ENCODE data around the gene STX17. TPM values are rescaled to one million over a fixed set of nuclear protein-coding genes. Genes with fewer than 3 reads are reported as not detected.

STX17 gene
- total and polyA plus RNA-seq, 2 of the 13 experiments (the other 11 are each of a cell fraction or from before 2014, with no cell fraction given) = 8.3 to 25.7 TPM

DNA sequence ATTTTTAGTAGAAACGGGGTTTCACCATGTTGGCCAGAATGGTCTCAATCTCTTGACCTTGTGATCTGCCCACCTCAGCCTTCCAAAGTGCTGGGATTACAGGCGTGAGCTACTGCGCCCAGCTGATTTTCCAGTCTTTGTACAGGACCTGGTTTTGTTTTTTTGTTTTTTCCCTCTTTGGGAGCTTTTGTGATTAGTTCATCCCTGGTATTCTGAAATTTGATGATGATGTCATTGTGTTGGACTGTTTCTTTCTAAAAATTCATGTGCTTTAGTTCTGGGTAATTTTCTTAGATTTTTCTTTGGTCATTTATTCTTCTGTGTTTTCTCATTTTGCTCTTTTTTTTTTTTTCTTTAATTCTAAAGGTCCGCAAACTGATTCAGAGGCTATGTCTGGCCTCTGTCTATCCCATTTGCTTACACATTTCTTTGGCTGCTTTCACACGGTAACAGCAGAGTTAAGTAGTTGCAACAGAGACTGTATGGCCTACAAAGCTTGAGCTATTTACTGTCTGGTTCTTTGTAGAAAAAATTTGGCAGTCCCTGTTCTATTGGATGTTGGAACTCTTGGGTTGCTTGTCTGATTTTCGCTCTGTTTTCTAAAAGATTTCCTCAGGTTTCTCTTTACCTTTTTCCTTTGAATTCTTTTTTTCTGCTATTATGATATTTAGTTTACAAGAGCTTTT is 24.8 kb downstream of the STX17 start:
- FAIRE-seq (no peak), DNase-seq (ENCODE audit: low spot score) (no peak), ATAC-seq (no peak)
- Histone ChIP-seq H4K20me1 (ENCODE audit: insufficient read depth, low read length) (no peaks in the 10 kb centered on the region), H3K4me2 (ENCODE audit: low read depth, low read length) (no peak overlapping the region), H3K4me3 (replicated peaks in 1 of 3; ENCODE audit: insufficient read depth in 1 of 3, low read depth in 2 of 3, low read length in 3 of 3) (no peak overlapping the region), H3K4me1 (ENCODE audit: insufficient read depth, low read length) (no peaks in the 10 kb centered on the region), H3K36me3 (replicated peaks in 1 of 2; ENCODE audit: control insufficient read depth in 1 of 2, insufficient read depth in 2 of 2, low read length in 2 of 2) (no peaks in the 10 kb centered on the region), H3K27ac (ENCODE audit: extremely low read length, insufficient read depth, low read length) (no peak overlapping the region), H2AFZ (ENCODE audit: low read length) (no peak overlapping the region), H3K9ac (ENCODE audit: insufficient read depth, low read depth, low read length) (no peak overlapping the region), H3K27me3 (ENCODE audit: control insufficient read depth in 1 of 2, insufficient read depth in 2 of 2, low read length in 2 of 2) (no peaks in the 10 kb centered on the region), H3K9me3 (ENCODE audit: low read length) (no peaks in the 10 kb centered on the region), H3K79me2 (ENCODE audit: insufficient read depth, low read length) (no peaks in the 10 kb centered on the region)
- ChIA-PET POLR2A (interaction anchor here (0.7 to 1.2 kb wide), 2 partner anchors 16 to 25 kb away, joined by 3 read pairs; partner anchors contain the start of gene STX17), CTCF (ENCODE audit: low intra/inter-chr PET ratio, low total read pairs) (no interaction called here)
- TF ChIP-seq TSC22D2 (CRISPR knock-in tag; IDR thresholded peaks at IDR 0.05; ENCODE audit: borderline replicate concordance) (no peak), ATF7 (IDR thresholded peaks at IDR 0.05) (peak; percentile 95), ATF7 (CRISPR knock-in tag; IDR thresholded peaks at IDR 0.05) (no peak)
- no TSS peak for BruUV-seq (replicated peaks)
- WGBS (ENCODE audit: low lambda C conversion rate) = 99% methylated on average over 6 of the region's 6 CpGs
- in situ Hi-C loops (cut with HindIII; ENCODE audit: extremely low pct_ligation_motif_present, low pct_unique_long_range_greater_than_20kb) (no loop called here), intact Hi-C loops (cut with micrococcal nuclease; ENCODE audit: unreplicated experiment) (no loop called here)

DNA sequence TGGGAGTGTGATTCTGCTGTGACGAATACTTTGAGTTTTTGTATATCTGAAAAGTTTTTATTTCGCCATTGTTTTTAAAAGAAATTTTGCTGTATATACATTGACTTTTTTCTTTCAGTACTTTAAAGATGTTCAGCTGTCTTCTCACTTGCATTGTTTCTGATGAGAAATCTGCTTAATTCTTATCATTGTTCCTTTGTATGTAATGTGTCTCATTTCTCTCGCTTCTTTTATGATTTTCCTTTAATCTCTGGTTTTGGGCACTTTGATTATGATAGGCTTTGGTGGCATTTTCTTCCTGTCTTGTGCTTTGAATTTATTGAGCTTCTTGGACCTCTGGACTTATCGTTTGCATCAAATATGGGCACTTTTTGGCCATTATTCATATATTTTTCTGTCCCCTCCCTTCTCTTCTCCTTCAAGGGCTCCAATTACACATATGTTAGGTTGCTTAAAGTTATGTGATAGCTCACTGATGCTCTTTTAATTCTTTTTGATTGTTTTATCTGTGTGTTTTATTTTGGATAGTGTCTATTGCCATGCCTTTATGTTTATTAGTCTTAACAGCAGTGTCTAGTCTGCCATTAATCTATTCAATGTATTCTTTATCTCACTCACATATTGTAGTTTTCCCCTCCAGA is 30.6 kb downstream of the STX17 start:
- no peak overlapping the region for H3K9ac ChIP-seq (ENCODE audit: insufficient read depth, low read depth, low read length)
- H3K4me3 ChIP-seq (replicated peaks in 1 of 3; ENCODE audit: insufficient read depth in 1 of 3, low read depth in 2 of 3, low read length in 3 of 3) = no peak overlapping the region
- H3K36me3 ChIP-seq (replicated peaks in 1 of 2; ENCODE audit: control insufficient read depth in 1 of 2, insufficient read depth in 2 of 2, low read length in 2 of 2) = no peaks in the 10 kb centered on the region
- 97% methylated on average over 4 of the region's 4 CpGs for WGBS (ENCODE audit: low lambda C conversion rate)
- BruUV-seq (replicated peaks) = no TSS peak
- no peak for DNase-seq (ENCODE audit: low spot score)
- no peaks in the 10 kb centered on the region for H3K27me3 ChIP-seq (ENCODE audit: control insufficient read depth in 1 of 2, insufficient read depth in 2 of 2, low read length in 2 of 2)
- in situ Hi-C loops (cut with HindIII; ENCODE audit: extremely low pct_ligation_motif_present, low pct_unique_long_range_greater_than_20kb) (no loop called here), intact Hi-C loops (cut with micrococcal nuclease; ENCODE audit: unreplicated experiment) (no loop called here)
- no peak for ATAC-seq
- TF ChIP-seq ZNF552 (CRISPR knock-in tag; IDR thresholded peaks at IDR 0.05; ENCODE audit: borderline replicate concordance) = no peak
- no peak for TF ChIP-seq NKX3-1 (CRISPR knock-in tag; IDR thresholded peaks at IDR 0.05)
- TF ChIP-seq KDM1A (CRISPR knock-in tag; IDR thresholded peaks at IDR 0.05) = no peak
- no peak for TF ChIP-seq ZBTB7B (CRISPR knock-in tag; IDR thresholded peaks at IDR 0.05)
- TF ChIP-seq SMYD3 (CRISPR knock-in tag; IDR thresholded peaks at IDR 0.05) = no peak
- TF ChIP-seq, protein P1, sequence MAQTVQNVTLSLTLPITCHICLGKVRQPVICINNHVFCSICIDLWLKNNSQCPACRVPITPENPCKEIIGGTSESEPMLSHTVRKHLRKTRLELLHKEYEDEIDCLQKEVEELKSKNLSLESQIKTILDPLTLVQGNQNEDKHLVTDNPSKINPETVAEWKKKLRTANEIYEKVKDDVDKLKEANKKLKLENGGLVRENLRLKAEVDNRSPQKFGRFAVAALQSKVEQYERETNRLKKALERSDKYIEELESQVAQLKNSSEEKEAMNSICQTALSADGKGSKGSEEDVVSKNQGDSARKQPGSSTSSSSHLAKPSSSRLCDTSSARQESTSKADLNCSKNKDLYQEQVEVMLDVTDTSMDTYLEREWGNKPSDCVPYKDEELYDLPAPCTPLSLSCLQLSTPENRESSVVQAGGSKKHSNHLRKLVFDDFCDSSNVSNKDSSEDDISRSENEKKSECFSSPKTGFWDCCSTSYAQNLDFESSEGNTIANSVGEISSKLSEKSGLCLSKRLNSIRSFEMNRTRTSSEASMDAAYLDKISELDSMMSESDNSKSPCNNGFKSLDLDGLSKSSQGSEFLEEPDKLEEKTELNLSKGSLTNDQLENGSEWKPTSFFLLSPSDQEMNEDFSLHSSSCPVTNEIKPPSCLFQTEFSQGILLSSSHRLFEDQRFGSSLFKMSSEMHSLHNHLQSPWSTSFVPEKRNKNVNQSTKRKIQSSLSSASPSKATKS (CRISPR knock-in tag; IDR thresholded peaks at IDR 0.05) = no peak
- TF ChIP-seq ZNF264 (CRISPR knock-in tag; IDR thresholded peaks at IDR 0.05) = no peak
- no peak for TF ChIP-seq AHR (CRISPR knock-in tag; IDR thresholded peaks at IDR 0.05)
- no peak for TF ChIP-seq ZNF782 (CRISPR knock-in tag; IDR thresholded peaks at IDR 0.05; ENCODE audit: borderline replicate concordance)
- no peak for TF ChIP-seq CENPX (CRISPR knock-in tag; IDR thresholded peaks at IDR 0.05)
- TF ChIP-seq MTF1 (CRISPR knock-in tag; IDR thresholded peaks at IDR 0.05) = no peak
- no peak for TF ChIP-seq FOXJ3 (CRISPR knock-in tag; IDR thresholded peaks at IDR 0.05; ENCODE audit: borderline replicate concordance)
- no peak for TF ChIP-seq TAF1 (CRISPR knock-in tag; IDR thresholded peaks at IDR 0.05)
- H3K79me2 ChIP-seq (ENCODE audit: insufficient read depth, low read length) = no peaks in the 10 kb centered on the region
- FAIRE-seq = no peak
- H3K4me2 ChIP-seq (ENCODE audit: low read depth, low read length) = no peak overlapping the region
- H3K4me1 ChIP-seq (ENCODE audit: insufficient read depth, low read length) = no peaks in the 10 kb centered on the region
- H2AFZ ChIP-seq (ENCODE audit: low read length) = no peak overlapping the region
- no peaks in the 10 kb centered on the region; the same call in 1 of the 2 replicates for H4K20me1 ChIP-seq (ENCODE audit: insufficient read depth, low read length)
- no peak overlapping the region for H3K27ac ChIP-seq (ENCODE audit: extremely low read length, insufficient read depth, low read length)
- CTCF ChIA-PET (ENCODE audit: low intra/inter-chr PET ratio, low total read pairs) = no interaction called here
- peaks cover 4% of the 10 kb centered on the region; the same call in 1 of the 2 replicates for H3K9me3 ChIP-seq (ENCODE audit: low read length)
- POLR2A ChIA-PET = no interaction called here

Measured in HepG2 (cell line).